Measurements from ENCODE around the gene MYO5C.

- TF ChIP-seq, protein P1, sequence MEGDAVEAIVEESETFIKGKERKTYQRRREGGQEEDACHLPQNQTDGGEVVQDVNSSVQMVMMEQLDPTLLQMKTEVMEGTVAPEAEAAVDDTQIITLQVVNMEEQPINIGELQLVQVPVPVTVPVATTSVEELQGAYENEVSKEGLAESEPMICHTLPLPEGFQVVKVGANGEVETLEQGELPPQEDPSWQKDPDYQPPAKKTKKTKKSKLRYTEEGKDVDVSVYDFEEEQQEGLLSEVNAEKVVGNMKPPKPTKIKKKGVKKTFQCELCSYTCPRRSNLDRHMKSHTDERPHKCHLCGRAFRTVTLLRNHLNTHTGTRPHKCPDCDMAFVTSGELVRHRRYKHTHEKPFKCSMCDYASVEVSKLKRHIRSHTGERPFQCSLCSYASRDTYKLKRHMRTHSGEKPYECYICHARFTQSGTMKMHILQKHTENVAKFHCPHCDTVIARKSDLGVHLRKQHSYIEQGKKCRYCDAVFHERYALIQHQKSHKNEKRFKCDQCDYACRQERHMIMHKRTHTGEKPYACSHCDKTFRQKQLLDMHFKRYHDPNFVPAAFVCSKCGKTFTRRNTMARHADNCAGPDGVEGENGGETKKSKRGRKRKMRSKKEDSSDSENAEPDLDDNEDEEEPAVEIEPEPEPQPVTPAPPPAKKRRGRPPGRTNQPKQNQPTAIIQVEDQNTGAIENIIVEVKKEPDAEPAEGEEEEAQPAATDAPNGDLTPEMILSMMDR (conservative IDR thresholded peaks at IDR 0.05): no peak
- no peak for TF ChIP-seq ZFX (IDR thresholded peaks at IDR 0.05)
Measured at GRCh38 chr15:52153900-52154895, 141.4 kb downstream of the MYO5C start.
